HL-60/S4 treated with retinoic acid at 250 ng/mL for 4 days and 3 days (cell line): ENCODE data around the gene CRYGS.

Experiments
- in situ Hi-C: fragments of 300-500 bp; cut with MboI; formaldehyde crosslinking; loops from 2 replicates; pipeline ENCODE4 v1.7.0; 2022; ENCODE audit warnings: low sequenced_read_pairs

The CRYGS gene

GRCh38 chr3:186497608-186498007, 46.6 kb downstream of the CRYGS start:
- in situ Hi-C loops: no loop called here

GRCh38 chr3:186496635-186497034, 47.5 kb downstream of the CRYGS start:
- in situ Hi-C loops: no loop called here

GRCh38 chr3:186496016-186496415, 48.2 kb downstream of the CRYGS start:
- in situ Hi-C loops: no loop called here

GRCh38 chr3:186493525-186494255, 50.5 kb downstream of the CRYGS start:
- in situ Hi-C loops: no loop called here

- in situ Hi-C loops: no loop called here
Observed at GRCh38 chr3:186492385-186492984, 51.7 kb downstream of the CRYGS start.

GRCh38 chr3:186489507-186489906, 54.7 kb downstream of the CRYGS start:
- in situ Hi-C loops: no loop called here
